HG03097 (cell line): ENCODE measurements around the gene DISC1.
"Not testable (repeated sequence)": the region's sequence is repeated elsewhere in the genome, so short reads cannot be mapped to it uniquely, and the experiment has no call there.

Experiments used
- ATAC-seq: cut with Tn5 transposase; IDR thresholded peaks from one replicate; pipeline ENCODE4 v1.9.1; 2021; ENCODE audit not compliant: unreplicated experiment, low FRiP score

The DISC1 gene

GRCh38 chr1:231969761-231970160 is 343.2 kb downstream of the DISC1 start:
- ATAC-seq = not testable (repeated sequence)

DNA sequence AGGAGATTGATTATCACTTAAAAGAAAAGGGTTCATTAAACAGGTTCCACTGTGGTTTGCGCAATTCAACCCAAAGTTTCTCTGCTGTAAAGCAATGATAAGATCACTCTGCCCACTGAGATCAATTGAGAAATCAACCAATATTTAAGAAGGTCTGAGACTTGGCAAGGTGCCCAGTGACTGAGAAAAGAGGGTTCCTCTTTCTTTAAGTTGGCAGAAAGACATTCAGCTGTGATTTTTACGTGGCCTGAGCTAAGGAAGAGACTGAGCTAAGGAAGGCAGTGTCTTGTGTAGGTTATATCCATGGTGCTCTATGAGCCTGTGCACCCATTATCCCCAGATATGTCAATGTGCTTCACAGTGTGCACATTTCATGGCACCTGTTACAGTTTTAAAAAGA is 344.1 kb downstream of the DISC1 start:
- ATAC-seq = no peak

GRCh38 chr1:231971397-231972110 is 345.0 kb downstream of the DISC1 start:
- no peak for ATAC-seq

GRCh38 chr1:231972111-231972445 is 345.5 kb downstream of the DISC1 start:
- no peak for ATAC-seq

- no peak for ATAC-seq
Measured at GRCh38 chr1:231973830-231974229, 347.2 kb downstream of the DISC1 start.

- ATAC-seq = no peak
Measured at GRCh38 chr1:231976231-231976630, 349.6 kb downstream of the DISC1 start.

- no peak for ATAC-seq
Measured at GRCh38 chr1:231981675-231982074, 355.1 kb downstream of the DISC1 start.

DNA sequence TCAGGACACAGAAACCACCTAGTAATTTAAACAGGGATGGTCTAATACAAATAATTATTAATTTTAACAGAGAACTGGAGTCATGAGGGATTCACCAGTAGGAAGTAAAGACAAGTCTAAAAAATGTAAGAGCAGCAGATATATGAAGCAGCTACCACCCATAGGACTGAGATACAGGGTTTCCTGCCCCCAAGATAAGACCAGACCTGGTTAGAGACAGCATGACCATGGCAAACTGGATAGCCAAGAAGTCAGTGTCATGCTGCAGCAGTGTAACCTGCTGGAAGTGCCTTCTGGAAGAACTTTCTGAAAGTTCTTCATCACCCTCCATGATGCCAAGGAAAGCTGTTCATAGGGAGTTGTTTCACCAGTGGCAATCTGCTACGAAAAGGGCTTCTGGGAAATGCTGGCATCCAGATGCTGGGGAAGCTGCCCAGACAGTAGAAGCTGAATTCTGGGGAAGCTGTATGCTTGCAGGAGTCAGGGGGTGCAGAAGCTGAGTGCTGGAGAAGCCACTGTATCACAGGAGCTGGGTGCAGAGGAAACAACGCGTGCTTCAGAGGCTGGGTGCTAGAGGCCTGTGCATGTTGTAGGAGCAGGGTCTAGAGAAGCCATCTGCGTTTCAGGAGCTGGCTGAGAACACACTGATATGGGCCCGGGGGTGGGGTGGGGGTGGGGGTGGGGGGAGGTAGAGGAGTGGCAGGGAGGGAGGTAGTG is 356.4 kb downstream of the DISC1 start:
- ATAC-seq = no peak

GRCh38 chr1:231983588-231984193 is 357.1 kb downstream of the DISC1 start:
- ATAC-seq = no peak

GRCh38 chr1:231985296-231986023 is 358.9 kb downstream of the DISC1 start:
- no peak for ATAC-seq

DNA sequence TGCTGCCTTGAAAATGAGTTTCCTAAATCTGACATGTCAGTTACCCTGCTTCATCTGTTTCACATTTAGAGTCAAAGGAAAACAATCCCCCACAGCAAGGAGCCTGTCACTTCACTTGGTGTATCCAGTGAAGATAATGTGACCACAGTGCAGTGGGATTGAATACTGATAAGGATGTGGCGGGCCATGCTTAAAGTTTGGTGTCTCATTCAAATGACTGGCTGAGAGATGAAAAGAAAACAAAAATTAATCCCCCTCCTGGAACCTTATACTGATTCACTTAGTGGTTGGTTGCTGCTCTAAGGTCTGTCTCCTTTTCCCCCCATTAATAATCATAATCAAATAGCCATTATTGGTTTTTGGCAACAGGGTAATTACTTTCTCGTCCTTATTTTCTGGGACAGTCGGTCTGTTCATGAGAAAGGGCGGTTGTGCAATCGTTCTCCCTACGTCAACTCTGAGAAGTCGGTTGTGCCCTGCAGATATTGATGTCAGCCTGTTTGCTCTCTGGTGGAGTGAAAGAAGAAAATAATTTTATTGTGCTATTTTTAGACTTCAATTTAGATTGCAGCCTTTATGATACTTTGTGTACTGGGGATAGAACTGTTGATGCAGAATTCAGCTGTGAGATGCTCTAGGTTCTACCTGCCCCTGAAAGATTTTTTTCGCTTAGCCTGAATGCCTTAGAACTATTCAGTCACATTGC is 360.2 kb downstream of the DISC1 start:
- ATAC-seq = no peak

GRCh38 chr1:231990388-231990787 is 363.8 kb downstream of the DISC1 start:
- no peak for ATAC-seq

DNA sequence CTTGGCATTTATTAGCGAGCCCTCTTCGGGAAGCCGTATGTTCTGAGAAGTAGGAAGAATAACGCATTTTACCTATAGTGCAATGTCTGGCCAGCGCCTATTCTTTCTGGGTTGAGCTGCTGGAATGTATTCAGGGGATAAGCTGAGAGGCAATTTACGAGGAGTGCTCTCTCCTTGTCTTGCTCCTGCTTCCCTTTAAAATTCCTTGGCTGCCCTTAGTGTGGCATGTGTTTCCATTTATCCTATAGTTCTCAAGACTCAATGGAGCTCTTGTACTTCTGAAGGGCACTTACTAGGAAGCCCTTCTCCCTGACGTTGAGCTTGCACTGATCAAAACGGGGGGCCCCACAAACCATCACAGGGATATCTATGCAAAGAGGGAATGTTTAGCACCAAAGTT is 364.6 kb downstream of the DISC1 start:
- no peak for ATAC-seq

- no peak for ATAC-seq
Measured at GRCh38 chr1:231993968-231994455, 367.4 kb downstream of the DISC1 start.

DNA sequence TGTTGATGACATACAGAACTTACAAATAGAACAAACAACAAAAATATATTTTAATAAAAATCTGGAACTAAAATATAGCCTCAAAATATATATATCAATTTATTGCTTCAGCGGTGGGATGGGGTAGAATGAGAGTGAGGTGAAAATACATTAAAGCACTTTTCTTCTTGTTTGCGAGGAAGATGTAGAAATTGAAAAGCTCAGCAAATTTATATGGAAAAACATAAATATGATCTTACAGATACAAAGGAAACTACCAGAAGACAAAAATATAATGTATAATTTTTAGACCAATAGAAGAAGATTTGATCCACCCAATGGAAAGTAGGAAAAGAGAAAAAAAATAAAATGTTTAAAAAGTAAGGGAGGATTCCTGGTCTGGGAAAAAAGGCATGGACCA is 372.2 kb downstream of the DISC1 start:
- ATAC-seq = no peak

DNA sequence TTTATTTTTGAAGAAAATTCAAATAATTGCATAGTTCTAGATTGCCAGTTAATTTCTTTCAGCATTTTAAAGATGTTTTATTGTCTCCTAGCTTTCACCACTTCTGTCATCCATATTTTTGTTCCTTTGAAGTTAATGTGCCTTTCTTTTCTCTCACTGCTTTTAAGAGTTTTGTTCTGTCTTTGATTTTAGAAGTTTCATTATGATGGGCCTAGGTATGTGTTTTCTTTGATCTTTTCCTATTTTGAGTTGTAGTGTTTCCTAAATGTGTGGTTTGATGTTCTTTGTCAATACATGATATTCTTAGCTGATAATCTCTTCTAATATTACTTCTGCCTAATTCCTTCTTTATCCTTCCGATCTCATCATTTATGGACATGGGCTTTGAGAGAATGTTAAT is 378.7 kb downstream of the DISC1 start:
- ATAC-seq = no peak

- ATAC-seq = no peak
Measured at GRCh38 chr1:232009741-232010140, 383.2 kb downstream of the DISC1 start.

- ATAC-seq = no peak
Measured at GRCh38 chr1:232011961-232012360, 385.4 kb downstream of the DISC1 start.

GRCh38 chr1:232012773-232013386 is 386.3 kb downstream of the DISC1 start:
- ATAC-seq = no peak

DNA sequence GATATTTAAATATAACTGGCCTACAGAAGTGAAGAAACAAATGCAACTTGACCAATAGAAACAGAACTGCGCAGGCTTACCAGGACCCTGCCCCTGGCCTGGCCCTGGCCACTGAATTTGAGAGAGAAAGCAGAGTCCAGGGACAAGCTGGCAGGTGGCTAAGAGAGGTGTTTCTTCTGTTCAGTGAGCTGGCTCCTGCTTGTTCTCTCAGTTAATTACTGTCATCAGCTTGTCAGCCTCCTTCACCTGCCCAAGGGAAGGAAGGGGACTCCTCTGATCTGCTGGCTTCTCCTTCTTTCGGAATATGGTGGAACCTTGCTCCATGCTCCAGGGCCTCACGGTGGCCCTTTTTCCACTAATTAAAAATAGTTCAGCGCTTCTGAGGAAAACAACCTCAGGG is 388.4 kb downstream of the DISC1 start:
- no peak for ATAC-seq
